Measurements from ENCODE around the gene JMJD7.

JMJD7 gene

GRCh38 chr15:41886741-41887140, 58.8 kb downstream of the JMJD7 start:
- no peak for DNase-seq

GRCh38 chr15:41887161-41887560, 59.3 kb downstream of the JMJD7 start:
- DNase-seq: no peak

All from DMS79 treated with DMSO at 0.1 percent for 48 hours (cell line).